Hepatocyte (in vitro differentiated cells): ENCODE data around the gene FAM9A. TPM values are rescaled to one million over a fixed set of nuclear protein-coding genes. Genes with fewer than 3 reads are reported as not detected.

Experiments
- DNase-seq: peaks from one replicate; pipeline ENCODE4 v3.0.0-alpha.2; 2016; ENCODE audit warnings: low spot score
- H2AFZ ChIP-seq: fragments of 200-600 bp; sonication (generic); 2 replicates; pipeline ENCODE4 v1.6.0; 2016; ENCODE audit warnings: antibody characterized with exemption, mild to moderate bottlenecking
- H3K27ac ChIP-seq: fragments of 200-600 bp; sonication (generic); 2 replicates; pipeline ENCODE4 v1.5.1; 2016; ENCODE audit warnings: mild to moderate bottlenecking
- H3K27me3 ChIP-seq: fragments of 200-600 bp; sonication (generic); 2 replicates; pipeline ENCODE4 v1.6.1; 2016
- H3K36me3 ChIP-seq: fragments of 200-600 bp; sonication (generic); replicated peaks from 2 replicates; pipeline ENCODE4 v1.5.1; 2016; ENCODE audit warnings: low read depth; ENCODE audit not compliant: insufficient read depth
- H3K4me1 ChIP-seq: fragments of 200-600 bp; sonication (generic); 2 replicates; pipeline ENCODE4 v1.5.1; 2016; ENCODE audit warnings: mild to moderate bottlenecking, moderate library complexity; ENCODE audit not compliant: insufficient read depth
- H3K4me2 ChIP-seq: fragments of 200-600 bp; sonication (generic); 2 replicates; pipeline ENCODE4 v1.6.0; 2016
- H3K4me3 ChIP-seq: fragments of 200-600 bp; sonication (generic); 2 replicates; pipeline ENCODE4 v1.5.1; 2016; ENCODE audit warnings: mild to moderate bottlenecking
- H3K79me2 ChIP-seq: fragments of 200-600 bp; sonication (generic); 2 replicates; pipeline ENCODE4 v1.6.0; 2017; ENCODE audit warnings: mild to moderate bottlenecking
- H3K9me2 ChIP-seq: fragments of 200-600 bp; sonication (generic); replicated peaks from 2 replicates; pipeline ENCODE4 v1.6.0; 2017; ENCODE audit warnings: mild to moderate bottlenecking; ENCODE audit not compliant: insufficient read depth
- H3K9me3 ChIP-seq: fragments of 200-600 bp; sonication (generic); 2 replicates; pipeline ENCODE4 v1.5.1; 2016; ENCODE audit warnings: low read depth, mild to moderate bottlenecking
- H4K20me1 ChIP-seq: fragments of 200-600 bp; sonication (generic); 2 replicates; pipeline ENCODE4 v1.6.0; 2016; ENCODE audit warnings: mild to moderate bottlenecking; ENCODE audit not compliant: insufficient read depth, poor library complexity, severe bottlenecking
- EZH2 ChIP-seq: fragments of 200-600 bp; sonication (generic); IDR thresholded peaks from 2 replicates; pipeline ENCODE4 v1.6.1; 2016; ENCODE audit warnings: antibody characterized with exemption, mild to moderate bottlenecking, borderline replicate concordance
- EZH2phosphoT487 ChIP-seq: fragments of 200-600 bp; sonication (generic); IDR thresholded peaks from one replicate; pipeline ENCODE4 v1.6.1; 2018; ENCODE audit warnings: antibody characterized with exemption, mild to moderate bottlenecking, low read depth, moderate library complexity; ENCODE audit not compliant: unreplicated experiment, severe bottlenecking
- WGBS: methylation state at CpG from one replicate; pipeline ENCODE4 v1.1.6; 2016; ENCODE audit warnings: low lambda C conversion rate; ENCODE audit errors: missing lambda C conversion rate; 5-methylcytosine and 5-hydroxymethylcytosine counted together
- polyA plus RNA-seq: library from polyadenylated mRNA; unstranded; fragments of >200 nt; fragmentation: Nextera tagmentation; extraction: Ambion mirVana; gene quantifications from 2 replicates; pipeline ENCODE4 v1.2.1, GENCODE V29; 2016
- total RNA-seq: library from RNA; depleted of rRNA; stranded (reverse); fragments of >200 nt; gene quantifications from 2 replicates; pipeline ENCODE4 v1.2.3, GENCODE V29; 2014
- TF ChIP-seq, protein P1 (sequence below): fragments of 200-600 bp; sonication (generic); IDR thresholded peaks from 2 replicates; pipeline ENCODE4 v1.5.1; 2016; ENCODE audit warnings: antibody characterized with exemption, mild to moderate bottlenecking; ENCODE audit not compliant: poor library complexity

FAM9A gene
- total and polyA plus RNA-seq, 2 experiments from 2014 or later: not detected

DNA sequence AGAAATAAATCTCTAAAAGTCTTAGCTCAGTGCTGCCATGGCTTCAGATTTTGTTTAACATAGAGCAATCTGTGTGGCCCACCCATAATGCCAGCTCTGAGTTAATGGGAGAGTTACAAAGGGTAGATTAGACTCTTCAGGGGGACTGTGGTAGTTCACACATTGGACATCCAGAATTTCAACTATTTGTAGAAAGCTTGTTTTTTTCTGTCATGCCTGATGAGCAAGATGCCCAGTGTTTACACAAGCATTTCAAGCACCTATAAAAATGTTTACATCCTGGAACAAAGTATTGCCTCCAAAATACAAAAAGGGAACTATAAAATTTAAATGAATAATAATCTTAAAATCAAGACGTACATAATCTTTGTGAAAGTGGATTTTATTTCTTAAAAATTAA is 43.0 kb upstream of the FAM9A start:
- WGBS: 48% methylated on average over 1 of the region's 1 CpG
- Histone ChIP-seq H3K27me3 (no peaks in the 10 kb centered on the region), H3K9me3 (no peaks in the 10 kb centered on the region), H3K9me2 (no peaks in the 10 kb centered on the region), H2AFZ (no peak overlapping the region), H3K27ac (no peak overlapping the region), H4K20me1 (no peaks in the 10 kb centered on the region), H3K79me2 (no peaks in the 10 kb centered on the region), H3K4me2 (no peak overlapping the region), H3K36me3 (no peaks in the 10 kb centered on the region), H3K4me3 (no peak overlapping the region), H3K4me1 (no peaks in the 10 kb centered on the region)
- DNase-seq: no peak
- no peak for TF ChIP-seq EZH2
- TF ChIP-seq EZH2phosphoT487: no peak
- TF ChIP-seq, protein P1, sequence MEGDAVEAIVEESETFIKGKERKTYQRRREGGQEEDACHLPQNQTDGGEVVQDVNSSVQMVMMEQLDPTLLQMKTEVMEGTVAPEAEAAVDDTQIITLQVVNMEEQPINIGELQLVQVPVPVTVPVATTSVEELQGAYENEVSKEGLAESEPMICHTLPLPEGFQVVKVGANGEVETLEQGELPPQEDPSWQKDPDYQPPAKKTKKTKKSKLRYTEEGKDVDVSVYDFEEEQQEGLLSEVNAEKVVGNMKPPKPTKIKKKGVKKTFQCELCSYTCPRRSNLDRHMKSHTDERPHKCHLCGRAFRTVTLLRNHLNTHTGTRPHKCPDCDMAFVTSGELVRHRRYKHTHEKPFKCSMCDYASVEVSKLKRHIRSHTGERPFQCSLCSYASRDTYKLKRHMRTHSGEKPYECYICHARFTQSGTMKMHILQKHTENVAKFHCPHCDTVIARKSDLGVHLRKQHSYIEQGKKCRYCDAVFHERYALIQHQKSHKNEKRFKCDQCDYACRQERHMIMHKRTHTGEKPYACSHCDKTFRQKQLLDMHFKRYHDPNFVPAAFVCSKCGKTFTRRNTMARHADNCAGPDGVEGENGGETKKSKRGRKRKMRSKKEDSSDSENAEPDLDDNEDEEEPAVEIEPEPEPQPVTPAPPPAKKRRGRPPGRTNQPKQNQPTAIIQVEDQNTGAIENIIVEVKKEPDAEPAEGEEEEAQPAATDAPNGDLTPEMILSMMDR: no peak

DNA sequence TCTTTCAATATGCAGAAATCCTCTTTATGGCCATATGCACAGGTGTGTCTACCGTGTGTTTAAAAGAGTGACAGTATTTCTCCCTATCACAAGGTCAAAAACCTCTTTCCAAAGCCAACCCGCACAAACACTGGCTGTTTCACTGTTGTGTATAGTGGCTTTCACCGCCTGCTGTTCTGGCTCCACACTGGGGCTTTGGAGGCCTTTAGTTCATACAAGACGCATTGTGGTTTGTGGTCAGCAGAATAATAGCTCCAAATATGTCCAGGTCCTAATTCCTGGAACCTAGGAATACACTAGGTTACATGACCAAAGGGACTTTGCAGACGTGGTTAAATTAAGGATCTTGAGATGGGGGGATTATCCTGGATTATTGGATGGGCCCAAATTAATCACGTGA is 40.7 kb upstream of the FAM9A start:
- Histone ChIP-seq H3K9me2 (no peaks in the 10 kb centered on the region), H3K4me3 (no peak overlapping the region), H3K4me2 (no peak overlapping the region), H3K27ac (no peak overlapping the region), H3K4me1 (no peaks in the 10 kb centered on the region), H3K9me3 (no peaks in the 10 kb centered on the region), H3K27me3 (no peaks in the 10 kb centered on the region), H3K36me3 (no peaks in the 10 kb centered on the region), H4K20me1 (no peaks in the 10 kb centered on the region), H2AFZ (no peak overlapping the region), H3K79me2 (no peaks in the 10 kb centered on the region)
- TF ChIP-seq EZH2 (no peak), EZH2phosphoT487 (no peak)
- TF ChIP-seq, protein P1: no peak
- 63% methylated on average over 6 of the region's 6 CpGs for WGBS
- no peak for DNase-seq

DNA sequence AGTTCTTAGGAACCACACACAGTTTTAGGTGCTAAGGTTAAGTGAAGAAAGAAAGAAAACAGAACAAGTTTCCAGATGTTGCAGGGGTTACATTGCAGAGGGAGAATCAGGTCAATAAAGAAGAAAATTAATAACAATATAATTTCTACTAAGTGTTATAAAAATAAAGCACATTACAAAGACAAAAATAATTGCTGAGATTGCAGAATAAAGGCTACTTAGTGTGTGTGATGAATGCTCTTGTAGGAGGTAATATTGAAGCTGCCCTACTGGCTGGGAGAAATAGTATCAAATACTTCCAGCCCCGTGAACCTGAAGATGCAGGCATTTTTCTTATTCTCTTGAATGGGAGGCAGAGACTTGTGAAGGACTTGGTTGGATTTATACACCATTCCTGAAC is 33.2 kb upstream of the FAM9A start:
- no peak overlapping the region for H3K27ac ChIP-seq
- no peaks in the 10 kb centered on the region for H3K9me3 ChIP-seq
- TF ChIP-seq, protein P1: no peak
- TF ChIP-seq EZH2phosphoT487 (no peak), EZH2 (no peak)
- no peaks in the 10 kb centered on the region for H3K36me3 ChIP-seq
- DNase-seq: no peak
- no peaks in the 10 kb centered on the region for H4K20me1 ChIP-seq
- no peaks in the 10 kb centered on the region for H3K9me2 ChIP-seq
- H3K4me1 ChIP-seq: no peaks in the 10 kb centered on the region
- H3K27me3 ChIP-seq: no peaks in the 10 kb centered on the region
- no peaks in the 10 kb centered on the region for H3K79me2 ChIP-seq
- no peak overlapping the region for H3K4me3 ChIP-seq
- 50% methylated on average over 1 of the region's 1 CpG for WGBS
- H2AFZ ChIP-seq: no peak overlapping the region
- H3K4me2 ChIP-seq: no peak overlapping the region
